Hematopoietic multipotent progenitor cell (in vitro differentiated cells): ENCODE results near the gene CHRNB2. TPM values are rescaled to one million over a fixed set of nuclear protein-coding genes. Genes with fewer than 3 reads are reported as not detected.

ENCODE experiments used
- DNase-seq, 3 donors: peaks; one replicate each; pipeline ENCODE4 v3.0.0-alpha.2; 2011 to 2015; ENCODE audit warnings: low read depth in 2 of 3, low spot score in 2 of 3
- total RNA-seq: library from RNA; depleted of rRNA; stranded (reverse); fragments of >200 nt; gene quantifications from one replicate; pipeline ENCODE4 v1.2.3, GENCODE V29; 2012

Gene CHRNB2
- total RNA-seq, 1 donor = not detected

GRCh38 chr1:154608397-154609270, 41.1 kb downstream of the CHRNB2 start:
- DNase-seq = peak; percentile 22 to 55 (median 43)

GRCh38 chr1:154609398-154610380, 42.1 kb downstream of the CHRNB2 start:
- DNase-seq = peak; percentile 25 to 44 (median 39)

GRCh38 chr1:154611150-154611862, 43.7 kb downstream of the CHRNB2 start:
- DNase-seq = no peak

DNA sequence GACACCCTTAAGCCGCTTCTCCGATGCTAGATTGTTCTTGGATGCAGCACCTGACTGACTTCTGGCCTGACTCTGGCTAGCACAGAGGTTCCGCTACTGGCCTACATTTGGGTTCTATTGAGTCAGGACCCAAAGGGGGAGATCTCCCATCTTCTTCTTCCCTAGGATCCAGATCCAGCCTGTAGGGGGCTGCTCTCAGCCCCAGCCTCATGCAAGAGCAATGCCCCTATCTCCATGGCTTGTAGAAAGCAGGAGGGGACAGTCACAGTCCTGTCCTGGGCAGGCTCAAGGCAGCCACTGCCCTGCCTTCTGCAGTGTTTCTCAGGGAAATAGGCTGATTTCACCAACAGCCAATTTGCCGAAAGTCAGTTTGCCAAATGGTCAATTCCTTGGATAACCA, 46.7 kb downstream of the CHRNB2 start:
- no peak for DNase-seq

- DNase-seq = no peak
These were observed 47.3 kb downstream of the CHRNB2 start for GRCh38 chr1:154614901-154615300.

- DNase-seq = no peak
These were observed 47.8 kb downstream of the CHRNB2 start for GRCh38 chr1:154615411-154615810.

GRCh38 chr1:154616659-154617345, 49.2 kb downstream of the CHRNB2 start:
- DNase-seq = no peak

GRCh38 chr1:154619181-154619948, 51.8 kb downstream of the CHRNB2 start:
- DNase-seq = no peak

DNA sequence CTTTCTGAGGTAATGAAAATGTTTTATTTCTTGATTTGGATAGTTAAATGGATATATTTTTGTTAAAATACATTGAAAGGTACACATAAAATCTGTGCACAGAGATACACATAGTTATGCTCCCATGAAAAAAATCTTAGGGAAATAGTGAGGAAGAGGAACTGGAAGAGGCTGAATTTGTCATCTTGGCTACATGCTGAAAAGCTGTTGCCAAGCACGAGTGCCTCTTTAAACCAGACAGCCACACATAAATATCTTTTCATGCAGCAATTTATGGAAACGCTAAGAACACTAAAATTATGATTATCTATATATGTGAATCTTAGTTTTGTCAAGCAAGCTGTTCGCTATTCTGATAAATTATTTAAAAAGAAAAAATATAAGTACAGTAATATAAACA, 53.2 kb downstream of the CHRNB2 start:
- no peak for DNase-seq

- no peak for DNase-seq
These were observed 54.3 kb downstream of the CHRNB2 start for GRCh38 chr1:154621875-154622274.

DNA sequence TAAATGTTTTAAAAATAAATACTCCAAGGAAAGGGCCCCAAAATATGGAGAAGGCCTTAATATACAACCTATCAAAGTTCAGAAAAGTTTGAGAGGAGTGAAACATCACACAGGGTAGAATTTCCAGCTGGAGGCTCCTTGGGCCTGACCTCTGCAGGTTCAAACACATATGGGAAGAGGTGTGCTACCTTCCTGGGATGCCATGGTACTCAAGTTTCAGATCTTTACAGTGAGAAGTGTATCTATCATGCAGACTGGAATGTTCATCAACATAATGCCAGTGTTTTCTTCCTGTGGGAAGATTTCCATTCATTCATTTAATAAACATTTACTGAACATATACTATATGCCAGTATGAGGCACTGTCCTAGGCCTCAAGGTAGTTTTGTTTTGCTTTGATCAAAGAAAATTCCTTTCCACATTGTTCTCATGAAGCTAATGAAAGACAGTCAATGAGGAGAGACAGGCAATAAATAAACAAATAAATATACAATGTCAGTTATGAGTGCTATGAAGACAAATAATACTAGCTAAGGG, 55.0 kb downstream of the CHRNB2 start:
- DNase-seq = no peak

DNA sequence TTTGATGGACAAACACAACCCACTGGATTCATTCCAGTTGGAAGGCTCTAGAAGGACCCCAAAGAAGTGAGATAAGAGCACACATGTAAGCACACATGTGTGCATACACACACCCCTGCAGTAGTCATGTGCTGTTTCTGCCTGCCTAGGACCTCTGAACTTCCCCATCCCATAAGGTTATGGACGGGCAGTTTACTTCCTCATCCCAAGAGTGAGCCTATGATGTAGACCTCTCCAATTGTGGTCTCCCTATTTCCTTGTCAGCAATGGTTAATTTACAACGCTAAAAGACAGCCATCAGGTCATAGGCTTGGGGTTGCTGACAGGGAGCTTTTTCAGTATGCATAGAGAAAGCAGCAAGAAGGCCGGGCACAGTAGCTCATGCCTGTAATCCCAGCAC, 55.8 kb downstream of the CHRNB2 start:
- peak in 1 of 3 donors; percentile 21 for DNase-seq

DNA sequence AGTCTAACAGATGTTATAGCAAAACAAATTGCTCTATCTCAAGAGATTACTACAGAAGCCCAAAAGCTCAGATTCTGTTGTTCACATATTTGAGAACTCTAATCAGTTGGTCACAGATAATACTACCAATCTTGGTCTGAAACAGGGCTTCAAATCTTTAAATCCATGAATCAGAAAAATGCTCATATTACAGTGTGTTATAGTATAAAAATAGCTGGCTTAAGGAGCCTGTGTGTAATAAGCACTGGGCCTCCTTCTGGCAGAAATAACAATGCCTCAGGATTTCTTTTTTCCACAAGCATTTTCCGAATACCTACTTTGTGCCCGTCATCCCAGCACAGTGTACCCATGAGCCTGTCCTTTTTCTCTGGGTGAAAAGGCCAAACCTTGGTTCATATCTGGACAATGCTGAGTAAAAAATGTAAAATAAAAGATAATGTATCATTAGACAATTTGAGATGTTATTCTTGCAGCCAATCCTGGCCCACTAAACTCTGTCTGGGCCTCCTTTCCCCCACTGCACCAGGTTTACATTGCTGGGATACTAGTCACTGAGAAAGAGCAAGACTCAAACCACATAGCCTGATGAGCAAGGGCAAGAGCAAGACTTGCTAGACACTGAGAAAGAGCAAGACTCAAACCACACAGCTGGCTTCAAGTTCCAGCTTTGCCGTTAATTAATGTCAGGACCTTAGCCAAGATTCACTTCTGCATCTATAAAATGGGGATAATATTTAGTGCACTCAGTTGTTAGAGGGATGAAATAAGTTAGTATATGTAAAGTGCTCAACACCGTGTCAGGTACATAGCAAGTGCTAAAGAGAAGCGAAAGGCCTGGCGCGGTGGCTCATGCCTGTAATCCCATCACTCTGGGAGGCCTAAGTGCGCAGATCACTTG, 57.4 kb downstream of the CHRNB2 start:
- DNase-seq = no peak

- DNase-seq = peak in 2 of 3 donors; percentile 42 to 53
These were observed 59.1 kb downstream of the CHRNB2 start for GRCh38 chr1:154626456-154627256.

DNA sequence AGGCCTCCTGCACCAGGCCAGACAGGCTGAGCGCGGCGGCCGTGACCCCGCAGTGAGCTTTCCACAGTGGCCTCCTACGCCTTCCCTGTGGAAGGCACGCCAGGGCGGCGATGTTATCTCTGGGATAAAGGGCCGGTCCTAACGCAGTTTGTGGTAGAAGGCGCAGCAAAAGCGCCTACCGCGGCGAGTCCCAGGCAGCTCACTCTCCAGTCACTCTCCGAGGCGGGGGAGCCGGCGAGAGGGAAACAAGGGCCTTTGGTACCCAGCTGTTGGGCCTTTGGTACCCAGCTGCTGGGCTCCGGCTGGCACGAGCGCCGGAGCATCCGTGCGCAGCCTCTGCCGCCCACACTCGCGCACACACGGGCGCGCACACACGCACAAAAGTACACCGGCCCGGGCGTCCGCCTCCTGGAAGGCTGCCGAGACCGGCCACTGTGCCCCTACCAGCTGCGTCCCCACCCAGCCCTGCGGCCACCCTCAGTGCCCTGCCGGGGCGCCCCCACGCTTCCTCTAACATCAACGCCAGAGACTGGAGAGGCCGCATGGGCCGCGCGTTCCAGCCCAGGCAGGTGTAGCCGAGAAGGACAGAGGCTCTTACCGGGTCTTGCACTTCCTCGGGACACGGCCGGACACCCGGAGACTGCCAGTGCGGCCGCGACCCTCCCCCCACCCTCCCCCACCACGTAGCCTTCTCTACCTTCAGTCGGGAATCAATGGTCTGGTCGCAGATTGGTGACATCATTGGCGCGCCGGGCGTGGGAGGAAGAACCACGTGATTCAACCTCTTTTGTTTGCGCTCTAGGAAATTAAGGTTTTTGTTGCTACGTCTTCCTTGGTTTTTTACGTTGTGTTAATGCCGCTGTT, 59.9 kb downstream of the CHRNB2 start:
- DNase-seq = peak; percentile 76 to 95 (median 91)

GRCh38 chr1:154628121-154628405, 60.5 kb downstream of the CHRNB2 start:
- no peak for DNase-seq
